ENCODE measurements around the gene TCN1.

Gene TCN1

GRCh38 chr11:59812220-59812619 lies 54.1 kb downstream of the TCN1 start:
- TF ChIP-seq JUND (IDR thresholded peaks at IDR 0.05; ENCODE audit: low read depth): no peak
- no peak for DNase-seq (ENCODE audit: low read depth in 1 of 2, low spot score in 1 of 2)
- in situ Hi-C loops (cut with HindIII; ENCODE audit: low pct_unique_long_range_greater_than_20kb, low sequenced_read_pairs): no loop called here

- DNase-seq (ENCODE audit: low read depth in 1 of 2, low spot score in 1 of 2): no peak
- in situ Hi-C loops (cut with HindIII; ENCODE audit: low pct_unique_long_range_greater_than_20kb, low sequenced_read_pairs): no loop called here
- TF ChIP-seq JUND (IDR thresholded peaks at IDR 0.05; ENCODE audit: low read depth): no peak
Observed at GRCh38 chr11:59810911-59811259, 55.4 kb downstream of the TCN1 start.

GRCh38 chr11:59810189-59810910 lies 55.9 kb downstream of the TCN1 start, which contains the start of gene MRPL16:
Gene MRPL16, minus strand, starts transcription at chr11:59810778. Its CDS starts 120 bp downstream, at chr11:59810658.
- TF ChIP-seq JUND (IDR thresholded peaks at IDR 0.05; ENCODE audit: low read depth): no peak
- in situ Hi-C loops (cut with HindIII; ENCODE audit: low pct_unique_long_range_greater_than_20kb, low sequenced_read_pairs): no loop called here
- peak; percentile 69 to 97 for DNase-seq (ENCODE audit: low read depth in 1 of 2, low spot score in 1 of 2)

- in situ Hi-C loops (cut with HindIII; ENCODE audit: low pct_unique_long_range_greater_than_20kb, low sequenced_read_pairs): no loop called here
Observed at GRCh38 chr11:59807047-59807610, 59.2 kb downstream of the TCN1 start.

GRCh38 chr11:59804061-59804460 lies 62.2 kb downstream of the TCN1 start:
- in situ Hi-C loops (cut with HindIII; ENCODE audit: low pct_unique_long_range_greater_than_20kb, low sequenced_read_pairs): no loop called here
- DNase-seq (ENCODE audit: low read depth in 1 of 2, low spot score in 1 of 2): no peak
- no peak for TF ChIP-seq JUND (IDR thresholded peaks at IDR 0.05; ENCODE audit: low read depth)

More at GRCh38 chr11:59807047-59807610, 59.2 kb downstream of the TCN1 start:
- TF ChIP-seq JUND (IDR thresholded peaks at IDR 0.05; ENCODE audit: low read depth): no peak
- no peak for DNase-seq (ENCODE audit: low read depth in 1 of 2, low spot score in 1 of 2)

Data from T47D (cell line).